Large intestine (tissue), 3 donors: ENCODE data around the gene KCND2. TPM values are rescaled to one million over a fixed set of nuclear protein-coding genes. Genes with fewer than 3 reads are reported as not detected.

Experiments
- DNase-seq, 2 donors: peaks; one replicate each; pipeline versions ENCODE4 v3.0.0 to v3.0.0-alpha.2; 2013
- H3K27ac ChIP-seq: one replicate; pipeline ENCODE4 v1.5.1; 2013; ENCODE audit warnings: low read length
- H3K27me3 ChIP-seq: 2 replicates; pipeline ENCODE4 v1.6.1; 2013; ENCODE audit warnings: low read length; ENCODE audit not compliant: control insufficient read depth, insufficient read depth
- H3K36me3 ChIP-seq: 2 replicates; pipeline ENCODE4 v1.6.1; 2013; ENCODE audit warnings: low read length; ENCODE audit not compliant: control insufficient read depth, insufficient read depth
- H3K4me1 ChIP-seq: one replicate; pipeline ENCODE4 v1.6.1; 2013; ENCODE audit warnings: low read length; ENCODE audit not compliant: control insufficient read depth, insufficient read depth
- H3K4me3 ChIP-seq: one replicate; pipeline ENCODE4 v1.5.1; 2013; ENCODE audit warnings: low read length
- H3K9me3 ChIP-seq: one replicate; pipeline ENCODE4 v1.6.1; 2013; ENCODE audit warnings: mild to moderate bottlenecking, low read depth, low read length, moderate library complexity; ENCODE audit not compliant: control insufficient read depth
- WGBS: methylation state at CpG from one replicate; pipeline ENCODE4 v1.1.5; 2013; ENCODE audit warnings: low lambda C conversion rate; ENCODE audit not compliant: insufficient coverage; 5-methylcytosine and 5-hydroxymethylcytosine counted together
- polyA plus RNA-seq: library from polyadenylated mRNA; unstranded; fragments of 120-200 nt; gene quantifications from one replicate; pipeline ENCODE4 v1.2.1, GENCODE V29; 2013

The KCND2 gene
- polyA plus RNA-seq, 1 donor, result 2.5 TPM

GRCh38 chr7:120360918-120361317 is 87.9 kb downstream of the KCND2 start:
- Histone ChIP-seq H3K4me1 (no peaks in the 10 kb centered on the region), H3K36me3 (no peaks in the 10 kb centered on the region), H3K27me3 (no peaks in the 10 kb centered on the region), H3K9me3 (no peaks in the 10 kb centered on the region), H3K27ac (no peak overlapping the region), H3K4me3 (no peak overlapping the region)
- DNase-seq, result no peak

- Histone ChIP-seq H3K4me1 (no peaks in the 10 kb centered on the region), H3K36me3 (no peaks in the 10 kb centered on the region), H3K4me3 (no peak overlapping the region), H3K9me3 (no peaks in the 10 kb centered on the region), H3K27ac (no peak overlapping the region), H3K27me3 (no peaks in the 10 kb centered on the region)
- no peak for DNase-seq
These were observed 90.4 kb downstream of the KCND2 start for GRCh38 chr7:120363414-120363813.

- no peaks in the 10 kb centered on the region for H3K9me3 ChIP-seq
- H3K27ac ChIP-seq, result no peak overlapping the region
- WGBS, result no CpG with 5 or more reads among the region's 2 CpGs
- H3K36me3 ChIP-seq, result no peaks in the 10 kb centered on the region
- H3K27me3 ChIP-seq, result no peaks in the 10 kb centered on the region
- no peak for DNase-seq
- no peak overlapping the region for H3K4me3 ChIP-seq
- no peaks in the 10 kb centered on the region for H3K4me1 ChIP-seq
These were observed 98.0 kb downstream of the KCND2 start for GRCh38 chr7:120370954-120371353.

- no peak overlapping the region for H3K4me3 ChIP-seq
- no peaks in the 10 kb centered on the region for H3K27me3 ChIP-seq
- H3K36me3 ChIP-seq, result no peaks in the 10 kb centered on the region
- no peak overlapping the region for H3K27ac ChIP-seq
- DNase-seq, result no peak
- no peaks in the 10 kb centered on the region for H3K9me3 ChIP-seq
- no peaks in the 10 kb centered on the region for H3K4me1 ChIP-seq
These were observed 100.2 kb downstream of the KCND2 start for GRCh38 chr7:120373174-120373573.

- no peaks in the 10 kb centered on the region for H3K4me1 ChIP-seq
- no peak for DNase-seq
- no peak overlapping the region for H3K4me3 ChIP-seq
- no peaks in the 10 kb centered on the region for H3K9me3 ChIP-seq
- no peaks in the 10 kb centered on the region for H3K27me3 ChIP-seq
- no peak overlapping the region for H3K27ac ChIP-seq
- H3K36me3 ChIP-seq, result no peaks in the 10 kb centered on the region
These were observed 121.6 kb downstream of the KCND2 start for GRCh38 chr7:120394595-120394994.

GRCh38 chr7:120395526-120396019 is 122.6 kb downstream of the KCND2 start:
- Histone ChIP-seq H3K4me1 (no peaks in the 10 kb centered on the region), H3K36me3 (no peaks in the 10 kb centered on the region), H3K4me3 (no peak overlapping the region), H3K27ac (no peak overlapping the region), H3K27me3 (no peaks in the 10 kb centered on the region), H3K9me3 (no peaks in the 10 kb centered on the region)
- WGBS, result no CpG with 5 or more reads among the region's 3 CpGs
- no peak for DNase-seq

- no peak overlapping the region for H3K4me3 ChIP-seq
- no peak for DNase-seq
- H3K27me3 ChIP-seq, result no peaks in the 10 kb centered on the region
- H3K4me1 ChIP-seq, result no peaks in the 10 kb centered on the region
- no peaks in the 10 kb centered on the region for H3K36me3 ChIP-seq
- H3K9me3 ChIP-seq, result no peaks in the 10 kb centered on the region
- H3K27ac ChIP-seq, result no peak overlapping the region
- 96% methylated on average over 2 of the region's 3 CpGs for WGBS
These were observed 125.5 kb downstream of the KCND2 start for GRCh38 chr7:120398284-120399000.

GRCh38 chr7:120400806-120401455 is 128.0 kb downstream of the KCND2 start:
- Histone ChIP-seq H3K27ac (no peak overlapping the region), H3K27me3 (no peaks in the 10 kb centered on the region), H3K4me1 (no peaks in the 10 kb centered on the region), H3K9me3 (no peaks in the 10 kb centered on the region), H3K36me3 (no peaks in the 10 kb centered on the region), H3K4me3 (no peak overlapping the region)
- DNase-seq, result no peak
- WGBS, result no CpG with 5 or more reads among the region's 2 CpGs

GRCh38 chr7:120402079-120402767 is 129.2 kb downstream of the KCND2 start:
- no peaks in the 10 kb centered on the region for H3K4me1 ChIP-seq
- no peak overlapping the region for H3K27ac ChIP-seq
- no peak overlapping the region for H3K4me3 ChIP-seq
- H3K9me3 ChIP-seq, result no peaks in the 10 kb centered on the region
- no peaks in the 10 kb centered on the region for H3K27me3 ChIP-seq
- DNase-seq, result no peak
- 61% methylated on average over 4 of the region's 4 CpGs for WGBS
- no peaks in the 10 kb centered on the region for H3K36me3 ChIP-seq

- no peaks in the 10 kb centered on the region for H3K27me3 ChIP-seq
- H3K27ac ChIP-seq, result no peak overlapping the region
- no peak overlapping the region for H3K4me3 ChIP-seq
- no peak for DNase-seq
- no peaks in the 10 kb centered on the region for H3K4me1 ChIP-seq
- no CpG with 5 or more reads among the region's 1 CpG for WGBS
- H3K36me3 ChIP-seq, result no peaks in the 10 kb centered on the region
- no peaks in the 10 kb centered on the region for H3K9me3 ChIP-seq
These were observed 129.8 kb downstream of the KCND2 start for GRCh38 chr7:120402801-120403200.
